B cell (primary cell): ENCODE results near the gene ELMO1. TPM values are rescaled to one million over a fixed set of nuclear protein-coding genes. Genes with fewer than 3 reads are reported as not detected.

ENCODE experiments used
- ATAC-seq: fragments of 200-7000 bp; cut with Tn5 transposase; one replicate; pipeline ENCODE4 v1.10.0; 2021; ENCODE audit warnings: low read depth, mild to moderate bottlenecking, moderate number of reproducible peaks, moderate library complexity
- CTCF ChIA-PET: fragments of 350-600 bp; sonication (Branson Sonifier 250); formaldehyde crosslinking; loops from one replicate; lab custom pipeline; 2021; ENCODE audit warnings: antibody characterized with exemption, inconsistent platforms; lab: Charles Lee
- POLR2A ChIA-PET: fragments of 350-600 bp; sonication (Branson Sonifier 250); formaldehyde crosslinking; loops from one replicate; lab custom pipeline; 2021; ENCODE audit warnings: antibody characterized with exemption; lab: Charles Lee
- DNase-seq: peaks from one replicate; pipeline ENCODE4 v3.0.0; 2013
- H2AFZ ChIP-seq: 2 replicates; pipeline ENCODE4 v1.6.1; 2012; ENCODE audit warnings: mild to moderate bottlenecking, low read depth, low read length; ENCODE audit not compliant: insufficient read depth, poor library complexity, severe bottlenecking
- H3K27ac ChIP-seq, 2 donors: 1 replicate in 1 of 2; 2 replicates in 1 of 2; pipeline ENCODE4 v1.5.1; 2012 to 2013; ENCODE audit warnings: low read length in 2 of 2, mild to moderate bottlenecking in 2 of 2, moderate library complexity in 1 of 2
- H3K27me3 ChIP-seq, 4 experiments: fragments of 200-600 bp in 1 of 4; sonication (generic) in 1 of 4; replicated peaks in 1 of 4; 1 replicate in 2 of 4; 2 replicates in 2 of 4; pipeline versions ENCODE4 v1.6.1 to v1.7.0; 2013 to 2016; ENCODE audit warnings: low read length in 3 of 4, mild to moderate bottlenecking in 2 of 4, mixed read lengths in 1 of 4, moderate library complexity in 1 of 4; ENCODE audit not compliant: insufficient read depth in 4 of 4, control insufficient read depth in 3 of 4; ENCODE audit errors: control extremely low read depth in 1 of 4
- H3K36me3 ChIP-seq, 2 experiments: replicated peaks in 1 of 2; 1 replicate in 1 of 2; 2 replicates in 1 of 2; pipeline versions ENCODE4 v1.6.1 to v1.7.1; 2013; ENCODE audit warnings: low read length in 1 of 2; ENCODE audit not compliant: insufficient read depth in 2 of 2, control insufficient read depth in 1 of 2; ENCODE audit errors: control extremely low read depth in 1 of 2, extremely low read depth in 1 of 2
- H3K4me1 ChIP-seq, 2 donors: fragments of 200-600 bp in 1 of 2; sonication (generic) in 1 of 2; 1 replicate in 1 of 2; 2 replicates in 1 of 2; pipeline versions ENCODE4 v1.5.1 to v1.6.1; 2013 to 2017; ENCODE audit warnings: low read length in 2 of 2; ENCODE audit not compliant: control insufficient read depth in 2 of 2, insufficient read depth in 2 of 2
- H3K4me2 ChIP-seq: replicated peaks from 2 replicates; pipeline ENCODE3; 2012; ENCODE audit warnings: mild to moderate bottlenecking, low read depth, low read length; ENCODE audit not compliant: poor library complexity, severe bottlenecking
- H3K4me3 ChIP-seq, 5 experiments: fragments of 200-600 bp in 1 of 5; sonication (generic) in 1 of 5; 1 replicate in 3 of 5; 2 replicates in 2 of 5; pipeline versions ENCODE4 v1.5.1 to v1.7.0; 2011 to 2016; ENCODE audit warnings: low read length in 4 of 5, mild to moderate bottlenecking in 4 of 5, low read depth in 2 of 5, control low read depth in 1 of 5, moderate library complexity in 1 of 5; ENCODE audit not compliant: insufficient read depth in 1 of 5; ENCODE audit errors: control extremely low read depth in 1 of 5, extremely low read depth in 1 of 5
- H3K79me2 ChIP-seq: fragments of 200-600 bp; sonication (generic); one replicate; pipeline ENCODE4 v1.6.0; 2016; ENCODE audit warnings: low read length; ENCODE audit not compliant: control insufficient read depth, insufficient read depth
- H3K9ac ChIP-seq: fragments of 200-600 bp; sonication (generic); 2 replicates; pipeline ENCODE4 v1.6.1; 2017; ENCODE audit warnings: mild to moderate bottlenecking, low read length, moderate library complexity
- H3K9me3 ChIP-seq, 3 donors: one replicate each; pipeline versions ENCODE4 v1.6.1 to v1.7.1; 2013; ENCODE audit warnings: low read length in 2 of 3; ENCODE audit not compliant: control insufficient read depth in 2 of 3, insufficient read depth in 1 of 3; ENCODE audit errors: control extremely low read depth in 1 of 3
- H4K20me1 ChIP-seq: 2 replicates; pipeline ENCODE4 v1.6.0; 2012; ENCODE audit warnings: mild to moderate bottlenecking, low read length; ENCODE audit not compliant: insufficient read depth, control insufficient read depth, poor library complexity, severe bottlenecking
- H3K27ac Mint-ChIP-seq: one replicate; pipeline ENCODE4 v1.8.0; 2021; ENCODE audit warnings: mixed read lengths
- H3K27me3 Mint-ChIP-seq: one replicate; pipeline ENCODE4 v1.8.0; 2021; ENCODE audit warnings: mixed read lengths
- H3K4me1 Mint-ChIP-seq: one replicate; pipeline ENCODE4 v1.8.0; 2021; ENCODE audit warnings: mixed read lengths
- H3K4me3 Mint-ChIP-seq: one replicate; pipeline ENCODE4 v1.8.0; 2021; ENCODE audit warnings: mixed read lengths
- H3K9me3 Mint-ChIP-seq: one replicate; pipeline ENCODE4 v1.8.0; 2022; ENCODE audit warnings: mixed read lengths; ENCODE audit not compliant: insufficient read depth
- EZH2 ChIP-seq: IDR thresholded peaks from 2 replicates; pipeline ENCODE4 v1.6.1; 2012; ENCODE audit warnings: borderline replicate concordance, low read depth, mild to moderate bottlenecking, moderate library complexity, low read length; ENCODE audit not compliant: insufficient read depth, poor library complexity, severe bottlenecking
- WGBS: methylation state at CpG from one replicate; pipeline ENCODE4 v1.1.5; 2013; ENCODE audit warnings: missing lambda C conversion rate; ENCODE audit not compliant: insufficient coverage; 5-methylcytosine and 5-hydroxymethylcytosine counted together
- intact Hi-C: fragments of 100-400 bp; cut with micrococcal nuclease; formaldehyde crosslinking; loops from one replicate; pipeline ENCODE4 v1.10.0; 2022
- polyA plus RNA-seq: library from polyadenylated mRNA; depleted of rRNA; stranded (reverse); fragments of >200 nt; gene quantifications from 2 replicates; pipeline ENCODE4 v1.2.3, GENCODE V29; 2012
- total RNA-seq, 2 donors: library from RNA; stranded (reverse); fragments of 120-200 nt in 1 of 2; gene quantifications; 1 replicate in 1 of 2; 2 replicates in 1 of 2; pipeline versions ENCODE4 v1.2.3 to v1.2.4, GENCODE V29; 2013 to 2022
- TF ChIP-seq, protein P1 (sequence below): fragments of 200-600 bp; IDR thresholded peaks from one replicate; pipeline ENCODE4 v1.8.0; 2022; ENCODE audit warnings: antibody characterized with exemption, mild to moderate bottlenecking

The ELMO1 gene
- total and polyA plus RNA-seq, 2 donors (not counting 1 experiment from before 2014, with no cell fraction given): 44.7 to 177 TPM

DNA sequence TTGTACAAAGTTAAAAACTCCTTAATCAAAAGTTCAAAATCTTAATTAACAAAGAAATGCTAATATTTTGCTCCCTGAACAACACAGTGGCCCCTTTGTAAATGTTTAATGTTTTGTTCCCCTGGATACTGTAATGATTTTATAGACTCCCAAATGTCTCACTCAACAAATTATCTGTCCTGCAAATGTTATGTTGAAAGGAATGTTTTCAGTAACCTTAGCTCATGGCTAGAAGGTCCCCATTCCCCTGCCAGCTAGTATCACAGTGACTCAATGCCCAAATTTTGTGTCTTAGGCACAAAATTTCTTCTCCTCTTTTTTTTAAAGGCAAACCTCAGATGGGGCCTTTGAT, 298.9 kb downstream of the ELMO1 start:
- Histone ChIP-seq H3K4me3 (no peak overlapping the region), H3K9ac (no peak overlapping the region), H3K36me3 (peaks cover 5 to 40% of the 10 kb centered on the region in 2 experiments), H3K4me2 (no peak overlapping the region), H2AFZ (no peak overlapping the region), H4K20me1 (peaks cover 7% of the 10 kb centered on the region), H3K79me2 (peaks cover 5% of the 10 kb centered on the region), H3K27me3 (no peaks in the 10 kb centered on the region), H3K4me1 (no peaks in the 10 kb centered on the region), H3K9me3 (no peaks in the 10 kb centered on the region), H3K27ac (no peak overlapping the region)
- H3K4me3 Mint-ChIP-seq: no peak overlapping the region
- intact Hi-C loops: no loop called here
- H3K9me3 Mint-ChIP-seq: no peaks in the 10 kb centered on the region
- DNase-seq (no peak), ATAC-seq (no peak)
- TF ChIP-seq, protein P1, sequence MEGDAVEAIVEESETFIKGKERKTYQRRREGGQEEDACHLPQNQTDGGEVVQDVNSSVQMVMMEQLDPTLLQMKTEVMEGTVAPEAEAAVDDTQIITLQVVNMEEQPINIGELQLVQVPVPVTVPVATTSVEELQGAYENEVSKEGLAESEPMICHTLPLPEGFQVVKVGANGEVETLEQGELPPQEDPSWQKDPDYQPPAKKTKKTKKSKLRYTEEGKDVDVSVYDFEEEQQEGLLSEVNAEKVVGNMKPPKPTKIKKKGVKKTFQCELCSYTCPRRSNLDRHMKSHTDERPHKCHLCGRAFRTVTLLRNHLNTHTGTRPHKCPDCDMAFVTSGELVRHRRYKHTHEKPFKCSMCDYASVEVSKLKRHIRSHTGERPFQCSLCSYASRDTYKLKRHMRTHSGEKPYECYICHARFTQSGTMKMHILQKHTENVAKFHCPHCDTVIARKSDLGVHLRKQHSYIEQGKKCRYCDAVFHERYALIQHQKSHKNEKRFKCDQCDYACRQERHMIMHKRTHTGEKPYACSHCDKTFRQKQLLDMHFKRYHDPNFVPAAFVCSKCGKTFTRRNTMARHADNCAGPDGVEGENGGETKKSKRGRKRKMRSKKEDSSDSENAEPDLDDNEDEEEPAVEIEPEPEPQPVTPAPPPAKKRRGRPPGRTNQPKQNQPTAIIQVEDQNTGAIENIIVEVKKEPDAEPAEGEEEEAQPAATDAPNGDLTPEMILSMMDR: no peak
- TF ChIP-seq EZH2: no peak
- POLR2A ChIA-PET: no interaction called here
- peaks cover 5% of the 10 kb centered on the region for H3K4me1 Mint-ChIP-seq
- H3K27ac Mint-ChIP-seq: no peak overlapping the region
- CTCF ChIA-PET: no interaction called here
- no peaks in the 10 kb centered on the region for H3K27me3 Mint-ChIP-seq

GRCh38 chr7:37149051-37149772, 299.5 kb downstream of the ELMO1 start:
- peaks cover 7% of the 10 kb centered on the region for H4K20me1 ChIP-seq
- H3K9me3 ChIP-seq: no peaks in the 10 kb centered on the region
- TF ChIP-seq, protein P1: no peak
- no peak for TF ChIP-seq EZH2
- intact Hi-C loops: no loop called here
- ChIA-PET CTCF (no interaction called here), POLR2A (no interaction called here)
- peaks cover 5 to 40% of the 10 kb centered on the region in 2 experiments for H3K36me3 ChIP-seq
- H3K4me3 ChIP-seq: no peak overlapping the region
- Mint-ChIP-seq H3K4me1 (peaks cover 5% of the 10 kb centered on the region), H3K27ac (no peak overlapping the region), H3K4me3 (no peak overlapping the region), H3K27me3 (no peaks in the 10 kb centered on the region), H3K9me3 (no peaks in the 10 kb centered on the region)
- H2AFZ ChIP-seq: no peak overlapping the region
- H3K4me2 ChIP-seq: no peak overlapping the region
- H3K9ac ChIP-seq: no peak overlapping the region
- peaks cover 5% of the 10 kb centered on the region for H3K79me2 ChIP-seq
- DNase-seq: no peak
- no peaks in the 10 kb centered on the region for H3K27me3 ChIP-seq
- H3K27ac ChIP-seq: no peak overlapping the region
- 92% methylated on average over 1 of the region's 3 CpGs for WGBS
- no peaks in the 10 kb centered on the region for H3K4me1 ChIP-seq
- no peak for ATAC-seq
